GM19239 (cell line): Measurements from ENCODE around the gene AMDHD2.

Source experiments
- DNase-seq: peaks from one replicate; pipeline ENCODE4 v3.0.0; 2011; ENCODE audit warnings: low spot score; ENCODE audit not compliant: insufficient read length
- FAIRE-seq: peaks from 2 replicates; lab custom pipeline; 2011; peaks lifted over from hg19 to GRCh38; lab: Jason Lieb, UNC

AMDHD2 gene

GRCh38 chr16:2498531-2499253, 21.5 kb upstream of the AMDHD2 start:
- FAIRE-seq = no peak

DNA sequence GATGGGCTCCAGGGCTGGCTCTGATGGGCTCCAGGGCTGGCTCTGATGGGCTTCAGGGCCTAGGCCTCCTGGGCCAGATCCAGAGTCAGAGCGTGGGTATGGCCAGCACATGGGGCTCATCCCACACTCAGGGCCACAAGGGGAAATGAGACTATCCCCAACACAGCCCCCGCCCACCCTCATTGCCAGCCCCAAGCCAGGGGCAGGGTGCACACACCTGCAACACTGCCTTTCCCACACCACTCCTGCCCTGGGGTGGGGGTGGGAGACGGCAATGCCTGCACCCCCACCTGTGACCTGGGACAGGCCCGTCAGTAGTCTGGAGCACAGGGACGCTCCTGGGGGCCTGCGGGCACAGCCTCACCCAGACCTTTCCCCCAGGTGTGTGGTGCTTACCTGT, 20.7 kb upstream of the AMDHD2 start:
- FAIRE-seq = no peak

More at GRCh38 chr16:2498531-2499253, 21.5 kb upstream of the AMDHD2 start:
- no peak for DNase-seq

DNA sequence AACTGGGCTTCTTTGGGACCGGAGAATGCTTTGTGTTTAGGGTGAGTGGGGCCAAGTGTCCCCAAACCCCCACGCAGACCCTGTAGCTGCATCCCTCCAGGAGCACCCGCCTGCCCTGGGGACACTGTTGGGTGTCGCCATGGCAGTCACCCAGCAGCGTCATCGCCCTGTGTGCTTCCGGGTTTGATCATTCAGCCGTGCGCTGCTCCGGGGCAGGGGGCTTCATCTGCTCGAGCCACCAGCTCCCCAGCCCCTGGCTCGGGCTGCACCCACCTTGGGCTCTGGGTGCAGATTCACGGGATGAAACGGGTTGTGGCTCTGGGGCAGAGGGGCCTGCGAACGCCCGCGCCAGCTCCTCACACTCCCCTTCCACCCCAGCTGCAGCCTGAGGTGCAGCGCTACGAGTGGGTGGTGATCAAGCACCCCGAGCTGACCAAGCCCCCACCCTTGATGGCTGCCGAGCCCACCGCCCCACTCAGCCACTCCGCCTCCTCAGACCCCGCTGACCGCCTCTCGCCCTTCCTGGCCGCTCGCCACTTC, 20.2 kb upstream of the AMDHD2 start:
- FAIRE-seq (no peak), DNase-seq (no peak)

More for the DNA sequence above, 20.7 kb upstream of the AMDHD2 start:
- no peak for DNase-seq

- DNase-seq (no peak), FAIRE-seq (no peak)
These were observed 19.7 kb upstream of the AMDHD2 start for GRCh38 chr16:2500430-2500917.

GRCh38 chr16:2500918-2501750, 19.0 kb upstream of the AMDHD2 start:
- DNase-seq (peak; percentile 90), FAIRE-seq (peak; percentile 23)

DNA sequence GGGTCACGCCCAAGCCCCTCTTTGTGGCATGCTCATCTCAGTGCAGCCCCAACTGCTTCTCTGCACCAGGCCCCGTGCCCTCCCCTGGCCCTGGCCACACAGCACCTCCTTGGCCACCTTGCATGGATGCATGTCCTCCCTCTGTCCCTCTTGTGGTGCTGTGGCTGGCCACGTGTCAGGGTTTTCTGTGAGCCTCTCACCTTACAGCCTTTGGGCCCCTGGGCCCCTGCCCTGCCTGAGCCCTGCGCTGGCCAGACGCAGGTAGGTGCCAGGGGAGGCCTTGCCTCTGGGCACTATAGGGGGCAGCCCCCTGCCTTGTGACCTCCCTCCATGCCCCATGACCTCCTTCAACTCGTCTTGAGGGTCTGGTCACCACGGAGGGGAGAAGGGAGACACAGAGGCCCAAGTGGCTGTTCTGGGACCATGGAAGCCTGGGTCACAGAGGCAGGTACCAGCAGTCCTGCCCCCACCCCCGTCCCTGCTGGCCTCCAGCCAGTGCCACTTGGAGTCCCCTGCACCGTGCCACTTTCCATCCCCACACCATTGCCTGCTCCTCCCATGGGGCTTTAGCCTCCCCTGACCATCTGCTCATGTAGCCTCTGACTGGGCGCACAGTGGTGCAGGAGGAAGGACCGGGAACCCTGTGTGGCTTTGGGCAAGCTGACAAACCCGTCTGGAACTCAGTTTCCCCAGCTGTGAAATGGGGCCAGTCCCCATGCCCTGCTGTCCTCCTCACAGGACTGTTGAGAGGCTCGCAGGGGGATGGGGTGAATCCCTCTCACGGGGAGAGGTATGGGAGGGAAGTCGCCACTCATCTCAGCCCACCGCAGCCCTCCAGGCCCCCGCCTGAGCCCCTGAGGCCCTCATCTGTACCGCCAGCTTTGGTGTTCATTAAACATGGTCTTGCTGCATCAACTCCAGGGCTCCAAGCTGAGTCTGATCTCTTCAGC, 17.9 kb upstream of the AMDHD2 start:
- DNase-seq (no peak), FAIRE-seq (no peak)

- FAIRE-seq = no peak
- DNase-seq = no peak
These were observed 14.5 kb upstream of the AMDHD2 start for GRCh38 chr16:2505695-2506094.

DNA sequence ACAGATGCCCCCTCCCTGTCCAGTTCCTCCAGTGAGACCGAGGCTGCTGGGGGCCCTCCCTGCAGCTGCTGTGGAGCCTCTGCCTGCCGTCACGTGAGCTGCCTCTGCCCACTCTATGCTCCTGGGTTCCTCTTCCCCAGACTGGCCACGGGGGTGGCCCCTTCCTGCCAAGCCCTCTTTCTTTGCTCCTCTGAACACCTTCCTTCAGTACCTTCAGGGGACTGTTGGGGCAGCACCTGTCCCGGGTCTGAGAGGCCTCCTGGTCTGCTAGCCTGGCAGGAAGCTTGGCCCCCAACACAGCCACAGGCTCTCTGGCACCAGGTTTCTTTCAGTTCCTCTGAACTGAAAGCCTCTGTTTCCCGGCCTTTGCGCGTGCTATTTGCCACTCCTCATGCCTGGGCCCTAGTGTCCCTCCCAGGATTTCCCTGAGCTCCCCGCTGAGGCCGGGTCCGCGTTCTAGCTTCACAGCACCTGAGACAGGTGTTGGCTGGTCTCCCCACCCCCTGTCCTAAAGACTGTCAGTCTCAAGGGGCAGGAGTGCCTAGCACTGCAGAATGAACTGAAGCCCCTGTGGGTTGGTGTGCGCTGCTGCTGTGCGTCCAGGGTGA, 13.0 kb upstream of the AMDHD2 start:
- peak; percentile 93 for FAIRE-seq
- peak; percentile 81 for DNase-seq

- no peak for DNase-seq
These were observed 12.5 kb upstream of the AMDHD2 start for GRCh38 chr16:2507665-2508064.

DNA sequence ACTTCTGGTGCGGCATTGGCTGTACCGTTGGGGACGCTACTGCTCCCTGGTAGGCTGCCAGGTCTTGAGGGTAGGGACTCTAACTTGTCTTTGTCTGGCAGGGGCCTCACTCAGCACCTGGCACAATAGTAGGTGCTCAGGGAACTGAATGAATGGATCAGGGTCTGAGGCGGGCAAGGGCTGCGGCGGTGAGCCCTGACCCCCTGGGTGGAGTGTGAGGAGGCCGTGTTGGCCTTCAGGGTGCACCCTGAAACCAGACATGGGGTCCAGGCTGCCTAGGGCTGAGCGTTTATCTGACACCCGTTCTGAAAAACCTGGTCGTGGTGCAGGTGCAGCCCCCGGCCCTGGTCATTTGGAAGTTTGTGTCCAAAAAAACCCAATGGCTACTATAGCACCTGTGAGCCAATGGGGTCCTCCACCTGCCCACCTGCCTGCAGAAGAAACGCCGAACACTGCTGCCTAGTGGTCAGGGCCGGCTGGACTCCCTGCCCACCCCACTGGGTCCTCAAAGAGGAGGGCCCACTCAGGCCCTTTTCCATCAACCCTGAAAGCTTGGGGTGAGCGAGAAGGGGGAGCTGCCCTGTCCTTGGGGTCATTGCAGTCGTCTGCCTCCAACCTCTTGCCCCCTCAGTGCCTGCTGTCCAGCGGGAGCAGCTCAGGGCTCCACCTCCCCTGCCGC, 11.3 kb upstream of the AMDHD2 start:
- no peak for FAIRE-seq
- DNase-seq = no peak

More at GRCh38 chr16:2507665-2508064, 12.5 kb upstream of the AMDHD2 start:
- FAIRE-seq = no peak

DNA sequence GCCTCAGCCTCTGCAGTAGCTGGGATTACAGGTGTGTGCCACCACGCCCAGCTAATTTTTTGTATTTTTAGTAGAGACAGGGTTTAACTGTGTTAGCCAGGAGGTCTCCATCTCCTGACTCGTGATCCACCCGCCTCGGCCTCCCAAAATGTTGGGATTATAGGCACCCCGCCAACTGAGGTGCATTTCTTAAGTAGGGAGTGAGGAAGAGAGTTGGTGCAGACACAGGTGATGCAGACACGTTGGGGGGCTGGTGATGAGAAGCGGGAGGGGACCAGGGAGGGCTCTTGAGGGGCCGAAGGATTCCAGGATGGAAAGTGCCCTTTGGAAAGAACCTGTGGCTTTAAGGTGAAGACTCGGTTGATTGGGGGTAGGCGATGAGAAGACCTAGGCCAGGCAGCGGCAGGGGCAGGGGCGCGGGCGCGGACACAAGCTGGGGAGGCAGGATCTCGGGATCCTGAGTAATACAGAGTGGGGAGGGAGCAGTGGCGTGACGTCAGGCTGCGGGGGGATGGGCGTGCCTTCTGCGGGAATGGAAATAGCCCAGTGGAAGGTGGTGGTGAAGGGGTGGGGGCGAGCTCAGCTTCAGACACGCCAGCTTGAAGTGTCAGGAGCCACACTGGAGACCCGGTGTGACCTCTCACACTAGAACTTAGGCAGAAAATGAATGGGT, 8.9 kb upstream of the AMDHD2 start:
- no peak for FAIRE-seq
- no peak for DNase-seq

- no peak for FAIRE-seq
These were observed 8.0 kb upstream of the AMDHD2 start for GRCh38 chr16:2511996-2512734.

GRCh38 chr16:2512735-2513404, 7.3 kb upstream of the AMDHD2 start:
- DNase-seq = no peak
- no peak for FAIRE-seq

More at GRCh38 chr16:2511996-2512734, 8.0 kb upstream of the AMDHD2 start:
- no peak for DNase-seq

DNA sequence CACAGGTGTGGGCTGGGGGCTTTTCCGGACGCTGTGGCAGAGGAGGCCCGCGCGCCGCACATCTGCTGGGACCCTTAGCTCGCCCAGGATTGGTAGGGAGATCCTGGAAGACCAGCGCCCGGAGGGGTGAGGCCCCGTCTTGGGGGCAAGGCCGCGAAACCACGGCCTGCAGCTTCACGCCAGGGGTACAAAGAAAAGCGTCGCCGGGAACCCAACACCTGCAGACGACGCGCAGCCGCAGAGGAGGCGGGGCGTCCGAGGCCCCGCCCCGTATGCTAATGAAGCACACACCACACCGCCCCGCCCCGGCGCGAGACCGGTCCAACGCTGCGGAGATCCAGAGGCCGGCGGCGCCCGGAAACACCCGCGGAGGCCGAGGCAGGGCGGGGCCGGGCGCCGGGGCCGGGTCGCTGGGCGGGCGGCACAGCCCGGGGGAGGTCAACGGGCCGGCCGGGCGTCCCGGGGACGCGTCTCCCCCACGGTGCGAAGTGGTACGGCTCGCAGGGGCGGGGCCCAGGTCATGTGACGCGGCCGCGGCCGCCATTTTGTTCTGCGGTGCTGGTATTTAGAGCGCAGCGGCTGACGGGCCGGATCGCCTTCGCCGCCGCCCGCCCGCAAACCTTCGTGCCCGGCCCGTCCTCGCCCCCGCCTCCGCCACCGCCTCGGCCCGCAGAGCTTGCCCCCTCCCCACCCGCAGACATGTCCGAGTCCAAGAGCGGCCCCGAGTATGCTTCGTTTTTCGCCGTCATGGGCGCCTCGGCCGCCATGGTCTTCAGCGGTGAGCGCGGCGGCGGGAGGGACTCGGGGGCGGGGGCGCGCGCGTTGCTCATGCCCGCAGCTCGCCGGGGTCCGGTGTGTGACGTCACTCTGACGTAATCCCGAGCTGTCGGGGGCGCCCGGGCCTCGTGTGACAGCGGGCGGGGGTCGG, 6.5 kb upstream of the AMDHD2 start, which contains the start of gene ATP6V0C:
TSS of gene ATP6V0C (plus strand) at position 548 of the 928 bp plus-strand sequence. CDS start at position 700, 152 bp downstream.
- peak; percentile 88 for FAIRE-seq

DNA sequence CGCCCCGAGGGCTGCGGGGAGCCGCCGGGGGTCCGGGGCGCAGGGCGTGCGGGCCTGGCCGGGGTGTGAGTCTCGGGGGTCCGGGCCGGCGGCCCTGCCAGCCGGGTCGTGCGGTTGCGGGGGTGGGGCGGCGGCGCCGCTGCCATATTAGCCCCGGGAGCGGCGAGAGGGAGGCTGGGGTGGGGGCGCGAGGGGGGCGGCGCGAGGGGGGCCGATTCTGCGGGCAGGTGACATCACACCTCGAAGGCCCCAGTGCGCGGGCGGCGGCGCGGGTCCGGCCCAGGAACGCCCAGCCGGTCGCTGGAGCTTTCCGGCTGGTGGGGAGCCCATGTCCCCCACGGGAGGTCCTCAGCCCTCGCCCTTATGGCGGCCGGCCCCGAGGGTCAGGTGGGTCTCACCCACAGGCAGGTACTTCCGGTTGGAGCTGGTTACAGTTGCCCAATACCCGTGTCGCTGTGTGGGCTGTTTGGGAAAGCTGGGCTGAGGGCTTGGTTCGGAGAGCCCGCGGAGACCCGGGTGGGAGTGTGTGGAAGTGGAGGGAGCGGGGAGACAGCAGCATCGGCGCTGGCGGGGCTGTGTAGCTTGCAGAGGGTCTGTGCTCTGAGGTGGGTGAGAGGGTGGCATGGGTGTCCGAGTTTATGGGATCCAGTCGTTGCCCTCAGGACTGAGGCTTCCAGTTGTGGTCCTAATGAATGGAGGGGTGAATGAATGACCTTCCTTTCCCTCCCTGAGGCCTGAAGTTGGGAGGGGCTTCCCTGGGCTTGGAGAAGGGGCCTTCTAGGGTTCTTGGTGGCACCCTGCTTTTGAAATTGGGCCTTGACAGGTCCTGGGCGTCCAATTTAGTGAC, 5.6 kb upstream of the AMDHD2 start:
- no peak for DNase-seq
- no peak for FAIRE-seq

More for the DNA sequence above, 6.5 kb upstream of the AMDHD2 start, which contains the start of gene ATP6V0C:
- DNase-seq = peak; percentile 95
